A673 (cell line): ENCODE data around the gene PDXDC1.
"Not testable (repeated sequence)": the region's sequence is repeated elsewhere in the genome, so short reads cannot be mapped to it uniquely, and the experiment has no call there.

Experiments
- EZH2 ChIP-seq: fragments of 200-600 bp; sonication (generic); IDR thresholded peaks from 2 replicates; pipeline ENCODE4 v1.6.1; 2017; ENCODE audit warnings: borderline replicate concordance, low read depth, mild to moderate bottlenecking, mixed read lengths, antibody characterized with exemption, low read length; ENCODE audit not compliant: poor library complexity, severe bottlenecking
- TF ChIP-seq, protein P1 (sequence below): fragments of 300-800, 200-600 bp; sonication (generic); conservative IDR thresholded peaks from 2 replicates; pipeline ENCODE4 v1.5.1; 2017; ENCODE audit warnings: low read depth, mild to moderate bottlenecking, antibody characterized with exemption, low read length, moderate library complexity, mixed read lengths

DNA sequence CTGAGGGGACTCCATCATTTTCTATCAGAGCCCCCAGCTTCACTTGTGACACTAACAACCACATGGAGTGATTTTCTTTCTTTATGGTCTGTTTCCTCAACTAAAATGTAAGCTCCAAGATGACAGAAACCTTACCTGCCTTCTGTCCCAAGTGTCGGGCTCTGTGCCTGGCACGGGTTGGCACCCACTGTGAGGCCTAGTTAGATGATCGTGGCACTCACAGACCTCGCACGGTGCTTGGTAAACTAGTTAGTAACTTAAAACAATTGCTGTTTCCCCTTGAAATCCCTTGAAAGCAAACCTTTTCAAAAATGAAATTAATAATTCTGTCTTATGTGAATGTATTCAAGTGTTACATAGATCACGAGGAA is 53.5 kb downstream of the PDXDC1 start:
- TF ChIP-seq, protein P1, sequence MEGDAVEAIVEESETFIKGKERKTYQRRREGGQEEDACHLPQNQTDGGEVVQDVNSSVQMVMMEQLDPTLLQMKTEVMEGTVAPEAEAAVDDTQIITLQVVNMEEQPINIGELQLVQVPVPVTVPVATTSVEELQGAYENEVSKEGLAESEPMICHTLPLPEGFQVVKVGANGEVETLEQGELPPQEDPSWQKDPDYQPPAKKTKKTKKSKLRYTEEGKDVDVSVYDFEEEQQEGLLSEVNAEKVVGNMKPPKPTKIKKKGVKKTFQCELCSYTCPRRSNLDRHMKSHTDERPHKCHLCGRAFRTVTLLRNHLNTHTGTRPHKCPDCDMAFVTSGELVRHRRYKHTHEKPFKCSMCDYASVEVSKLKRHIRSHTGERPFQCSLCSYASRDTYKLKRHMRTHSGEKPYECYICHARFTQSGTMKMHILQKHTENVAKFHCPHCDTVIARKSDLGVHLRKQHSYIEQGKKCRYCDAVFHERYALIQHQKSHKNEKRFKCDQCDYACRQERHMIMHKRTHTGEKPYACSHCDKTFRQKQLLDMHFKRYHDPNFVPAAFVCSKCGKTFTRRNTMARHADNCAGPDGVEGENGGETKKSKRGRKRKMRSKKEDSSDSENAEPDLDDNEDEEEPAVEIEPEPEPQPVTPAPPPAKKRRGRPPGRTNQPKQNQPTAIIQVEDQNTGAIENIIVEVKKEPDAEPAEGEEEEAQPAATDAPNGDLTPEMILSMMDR, result not testable (repeated sequence)
- not testable (repeated sequence) for TF ChIP-seq EZH2
